CD4-positive, alpha-beta T cell treated with Interleukin-17A for 4 hours (primary cell): Measurements from ENCODE around the gene PDE4D.
"Not testable (repeated sequence)": the region's sequence is repeated elsewhere in the genome, so short reads cannot be mapped to it uniquely, and the experiment has no call there.

Source experiments
- DNase-seq: peaks from one replicate; pipeline ENCODE4 v3.0.0-alpha.2; 2020; ENCODE audit warnings: mixed read lengths

The PDE4D gene

GRCh38 chr5:59798862-59799667, 94.5 kb downstream of the PDE4D start:
- DNase-seq: peak; percentile 11

GRCh38 chr5:59795141-59795540, 98.4 kb downstream of the PDE4D start:
- no peak for DNase-seq

- DNase-seq: no peak
Measured at GRCh38 chr5:59792983-59793585, 100.4 kb downstream of the PDE4D start.

GRCh38 chr5:59791617-59792016, 101.9 kb downstream of the PDE4D start:
- no peak for DNase-seq

GRCh38 chr5:59790776-59791475, 102.6 kb downstream of the PDE4D start:
- no peak for DNase-seq

- no peak for DNase-seq
Measured at GRCh38 chr5:59790376-59790775, 103.2 kb downstream of the PDE4D start.

GRCh38 chr5:59789894-59790293, 103.6 kb downstream of the PDE4D start:
- DNase-seq: no peak

GRCh38 chr5:59789197-59789596, 104.3 kb downstream of the PDE4D start:
- no peak for DNase-seq

- no peak for DNase-seq
Measured at GRCh38 chr5:59786334-59786805, 107.2 kb downstream of the PDE4D start.

- DNase-seq: no peak
Measured at GRCh38 chr5:59785676-59786333, 107.7 kb downstream of the PDE4D start.

- not testable (repeated sequence) for DNase-seq
Measured at GRCh38 chr5:59784708-59785107, 108.8 kb downstream of the PDE4D start.

GRCh38 chr5:59783264-59783663, 110.3 kb downstream of the PDE4D start:
- DNase-seq: no peak

GRCh38 chr5:59782856-59783255, 110.7 kb downstream of the PDE4D start:
- no peak for DNase-seq

GRCh38 chr5:59779453-59779852, 114.1 kb downstream of the PDE4D start:
- no peak for DNase-seq

- no peak for DNase-seq
Measured at GRCh38 chr5:59777028-59777427, 116.5 kb downstream of the PDE4D start.

GRCh38 chr5:59773294-59773693, 120.2 kb downstream of the PDE4D start:
- no peak for DNase-seq

GRCh38 chr5:59772757-59773156, 120.8 kb downstream of the PDE4D start:
- no peak for DNase-seq

GRCh38 chr5:59772206-59772605, 121.3 kb downstream of the PDE4D start:
- DNase-seq: no peak

- DNase-seq: no peak
Measured at GRCh38 chr5:59770953-59771352, 122.6 kb downstream of the PDE4D start.

- no peak for DNase-seq
Measured at GRCh38 chr5:59769832-59770231, 123.7 kb downstream of the PDE4D start.

GRCh38 chr5:59769041-59769360, 124.5 kb downstream of the PDE4D start:
- DNase-seq: no peak

- peak; percentile 26 for DNase-seq
Measured at GRCh38 chr5:59768152-59769040, 125.1 kb downstream of the PDE4D start.
